DOHH2 (cell line): Measurements from ENCODE around the gene CCDC30.
A peak's percentile ranks its signal among the peaks of the same experiment; 100 is the strongest.

Experiments used
- H3F3A ChIP-seq: fragments of 200-600 bp; sonication (generic), shearing (Covaris generic); 2 replicates; pipeline ENCODE4 v1.6.0; 2016; ENCODE audit warnings: antibody characterized with exemption, mild to moderate bottlenecking; ENCODE audit not compliant: control insufficient read depth, insufficient read depth
- H3K27ac ChIP-seq: fragments of 200-600 bp; sonication (generic); 2 replicates; pipeline ENCODE4 v1.5.1; 2014; ENCODE audit warnings: low read depth, mild to moderate bottlenecking, low read length, moderate library complexity
- H3K27me3 ChIP-seq: fragments of 200-600 bp; sonication (generic); 2 replicates; pipeline ENCODE4 v1.6.1; 2014; ENCODE audit warnings: mild to moderate bottlenecking, low read length, mixed read lengths; ENCODE audit not compliant: control insufficient read depth
- H3K36me3 ChIP-seq: fragments of 200-600 bp; sonication (generic); 2 replicates; pipeline ENCODE4 v1.6.1; 2014; ENCODE audit warnings: mild to moderate bottlenecking, low read length, moderate library complexity, mixed read lengths; ENCODE audit not compliant: control insufficient read depth
- H3K4me1 ChIP-seq: fragments of 200-600 bp; sonication (generic); 2 replicates; pipeline ENCODE4 v1.6.1; 2014; ENCODE audit warnings: mild to moderate bottlenecking, low read length, mixed read lengths; ENCODE audit not compliant: control insufficient read depth
- H3K4me2 ChIP-seq: fragments of 200-600 bp; sonication (generic); 2 replicates; pipeline ENCODE4 v1.6.0; 2014; ENCODE audit warnings: mild to moderate bottlenecking, low read length, moderate library complexity
- H3K4me3 ChIP-seq: fragments of 200-600 bp; sonication (generic); 2 replicates; pipeline ENCODE4 v1.5.1; 2014; ENCODE audit warnings: mild to moderate bottlenecking, low read length, mixed read lengths
- H3K79me2 ChIP-seq: fragments of 200-600 bp; sonication (generic); 2 replicates; pipeline ENCODE4 v1.6.1; 2014; ENCODE audit warnings: mild to moderate bottlenecking, low read length, mixed read lengths; ENCODE audit not compliant: control insufficient read depth
- H3K9me2 ChIP-seq: fragments of 200-600 bp; sonication (generic); replicated peaks from 2 replicates; pipeline ENCODE4 v1.6.1; 2014; ENCODE audit warnings: mild to moderate bottlenecking, low read length, mixed read lengths; ENCODE audit not compliant: control insufficient read depth
- H3K9me3 ChIP-seq: fragments of 200-600 bp; sonication (generic); 2 replicates; pipeline ENCODE4 v1.6.1; 2014; ENCODE audit warnings: antibody characterized with exemption, low read length, mixed read lengths; ENCODE audit not compliant: control insufficient read depth, insufficient read depth
- H4K20me1 ChIP-seq: fragments of 200-600 bp; sonication (generic); 2 replicates; pipeline ENCODE4 v1.6.0; 2014; ENCODE audit warnings: low read depth, mild to moderate bottlenecking, antibody characterized with exemption, low read length, moderate library complexity; ENCODE audit not compliant: control insufficient read depth, insufficient read depth
- CTCF ChIP-seq: fragments of 200-600 bp; sonication (generic); IDR thresholded peaks from one replicate; pipeline ENCODE4 v1.5.1; 2014; ENCODE audit warnings: antibody characterized with exemption, mild to moderate bottlenecking, low read depth, low read length; ENCODE audit not compliant: poor library complexity, severe bottlenecking
- EZH2phosphoT487 ChIP-seq: fragments of 200-600 bp; sonication (generic); IDR thresholded peaks from 2 replicates; pipeline ENCODE4 v1.6.1; 2017; ENCODE audit warnings: borderline replicate concordance, mild to moderate bottlenecking, antibody characterized with exemption, low read length, moderate library complexity, mixed read lengths

The CCDC30 gene

GRCh38 chr1:42670425-42670824 is 207.3 kb downstream of the CCDC30 start:
- H3F3A ChIP-seq, result no peaks in the 10 kb centered on the region
- no peaks in the 10 kb centered on the region for H3K79me2 ChIP-seq
- H3K9me2 ChIP-seq, result no peaks in the 10 kb centered on the region
- no peak overlapping the region for H3K27ac ChIP-seq
- no peak overlapping the region for H3K4me3 ChIP-seq
- no peaks in the 10 kb centered on the region for H4K20me1 ChIP-seq
- no peaks in the 10 kb centered on the region for H3K9me3 ChIP-seq
- H3K36me3 ChIP-seq, result peaks cover 79% of the 10 kb centered on the region
- H3K4me2 ChIP-seq, result no peak overlapping the region
- H3K27me3 ChIP-seq, result no peaks in the 10 kb centered on the region
- peaks cover 22% of the 10 kb centered on the region for H3K4me1 ChIP-seq
- no peak for TF ChIP-seq EZH2phosphoT487

GRCh38 chr1:42674214-42674613 is 211.1 kb downstream of the CCDC30 start:
- Histone ChIP-seq H3K4me2 (no peak overlapping the region), H3K9me3 (no peaks in the 10 kb centered on the region), H3K9me2 (no peaks in the 10 kb centered on the region), H3K4me1 (peaks cover 29% of the 10 kb centered on the region), H3K79me2 (no peaks in the 10 kb centered on the region), H3K27ac (no peak overlapping the region), H3K27me3 (no peaks in the 10 kb centered on the region), H3K36me3 (peaks cover 53% of the 10 kb centered on the region), H3F3A (peaks cover 6% of the 10 kb centered on the region; the same call in 1 of the 2 replicates), H3K4me3 (no peak overlapping the region), H4K20me1 (no peaks in the 10 kb centered on the region)
- TF ChIP-seq EZH2phosphoT487 (no peak), CTCF (no peak)

- Histone ChIP-seq H3K4me2 (no peak overlapping the region), H3K4me1 (peaks cover 34% of the 10 kb centered on the region), H3K9me2 (no peaks in the 10 kb centered on the region), H3K36me3 (peaks cover 52% of the 10 kb centered on the region), H3K79me2 (peaks cover 1% of the 10 kb centered on the region; the same call in 1 of the 2 replicates), H4K20me1 (no peaks in the 10 kb centered on the region), H3K9me3 (no peaks in the 10 kb centered on the region), H3K4me3 (no peak overlapping the region), H3F3A (peaks cover 8% of the 10 kb centered on the region; the same call in 1 of the 2 replicates), H3K27ac (no peak overlapping the region), H3K27me3 (no peaks in the 10 kb centered on the region)
- no peak for TF ChIP-seq EZH2phosphoT487
- TF ChIP-seq CTCF, result no peak
These were observed 211.6 kb downstream of the CCDC30 start for GRCh38 chr1:42674682-42675081.

GRCh38 chr1:42675467-42675866 is 212.4 kb downstream of the CCDC30 start:
- Histone ChIP-seq H3K27me3 (no peaks in the 10 kb centered on the region), H3K4me3 (no peak overlapping the region), H3K9me2 (no peaks in the 10 kb centered on the region), H3K36me3 (peaks cover 46% of the 10 kb centered on the region), H3K27ac (no peak overlapping the region), H3K4me2 (0 out of 2 replicates have a peak overlapping the region, but pooled peaks have one; percentile 7), H3F3A (peaks cover 8% of the 10 kb centered on the region; the same call in 1 of the 2 replicates), H3K79me2 (peaks cover 9% of the 10 kb centered on the region), H4K20me1 (no peaks in the 10 kb centered on the region), H3K9me3 (no peaks in the 10 kb centered on the region), H3K4me1 (peaks cover 42% of the 10 kb centered on the region)
- TF ChIP-seq EZH2phosphoT487 (no peak), CTCF (no peak)
